ENCODE measurements around the gene BRMS1. TPM values are rescaled to one million over a fixed set of nuclear protein-coding genes. Genes with fewer than 3 reads are reported as not detected.
"Not testable (repeated sequence)": the region's sequence is repeated elsewhere in the genome, so short reads cannot be mapped to it uniquely, and the experiment has no call there.

Gene BRMS1
- total RNA-seq: 72.0 and 95.1 TPM in 2 replicates

GRCh38 chr11:66344550-66345315 is at the start of gene BRMS1:
Gene BRMS1, minus strand, starts transcription at chr11:66345104. Its CDS starts 2,870 bp downstream, at chr11:66342234.
- peak within 1 kb of the TSS; percentile 88 for H3K4me3 ChIP-seq (ENCODE audit: low read depth, low read length)
- peak; percentile 76 for DNase-seq (ENCODE audit: low read depth)
- TF ChIP-seq CTCF (conservative IDR thresholded peaks at IDR 0.05; ENCODE audit: low read depth, low read length): no peak

GRCh38 chr11:66393954-66394353 is 49.0 kb upstream of the BRMS1 start:
- TF ChIP-seq CTCF (conservative IDR thresholded peaks at IDR 0.05; ENCODE audit: low read depth, low read length): no peak
- no peak overlapping the region for H3K4me3 ChIP-seq (ENCODE audit: low read depth, low read length)
- DNase-seq (ENCODE audit: low read depth): no peak

GRCh38 chr11:66391322-66391721 is 46.4 kb upstream of the BRMS1 start:
- no peak for DNase-seq (ENCODE audit: low read depth)
- no peak for TF ChIP-seq CTCF (conservative IDR thresholded peaks at IDR 0.05; ENCODE audit: low read depth, low read length)
- no peak overlapping the region for H3K4me3 ChIP-seq (ENCODE audit: low read depth, low read length)

- DNase-seq (ENCODE audit: low read depth): peak; percentile 20
- TF ChIP-seq CTCF (conservative IDR thresholded peaks at IDR 0.05; ENCODE audit: low read depth, low read length): peak; percentile 91
Observed at GRCh38 chr11:66388780-66389386, 44.0 kb upstream of the BRMS1 start.

GRCh38 chr11:66386171-66387069 is 41.5 kb upstream of the BRMS1 start:
- H3K4me3 ChIP-seq (ENCODE audit: low read depth, low read length): peak overlapping the region; percentile 0
- peak; percentile 69 for DNase-seq (ENCODE audit: low read depth)
- peak; percentile 97 for TF ChIP-seq CTCF (conservative IDR thresholded peaks at IDR 0.05; ENCODE audit: low read depth, low read length)

More at GRCh38 chr11:66388780-66389386, 44.0 kb upstream of the BRMS1 start:
- no peak overlapping the region for H3K4me3 ChIP-seq (ENCODE audit: low read depth, low read length)

- DNase-seq (ENCODE audit: low read depth); H3K4me3 ChIP-seq (ENCODE audit: low read depth, low read length): not testable (repeated sequence)
Observed at GRCh38 chr11:66384316-66384715, 39.4 kb upstream of the BRMS1 start.

- not testable (repeated sequence) for H3K4me3 ChIP-seq (ENCODE audit: low read depth, low read length)
- DNase-seq (ENCODE audit: low read depth): peak; percentile 19
Observed at GRCh38 chr11:66380264-66380663, 35.4 kb upstream of the BRMS1 start.

- H3K4me3 ChIP-seq (ENCODE audit: low read depth, low read length); DNase-seq (ENCODE audit: low read depth): not testable (repeated sequence)
Observed at GRCh38 chr11:66373690-66374287, 28.9 kb upstream of the BRMS1 start.
